Measurements from ENCODE around the gene GOSR2.

DNA sequence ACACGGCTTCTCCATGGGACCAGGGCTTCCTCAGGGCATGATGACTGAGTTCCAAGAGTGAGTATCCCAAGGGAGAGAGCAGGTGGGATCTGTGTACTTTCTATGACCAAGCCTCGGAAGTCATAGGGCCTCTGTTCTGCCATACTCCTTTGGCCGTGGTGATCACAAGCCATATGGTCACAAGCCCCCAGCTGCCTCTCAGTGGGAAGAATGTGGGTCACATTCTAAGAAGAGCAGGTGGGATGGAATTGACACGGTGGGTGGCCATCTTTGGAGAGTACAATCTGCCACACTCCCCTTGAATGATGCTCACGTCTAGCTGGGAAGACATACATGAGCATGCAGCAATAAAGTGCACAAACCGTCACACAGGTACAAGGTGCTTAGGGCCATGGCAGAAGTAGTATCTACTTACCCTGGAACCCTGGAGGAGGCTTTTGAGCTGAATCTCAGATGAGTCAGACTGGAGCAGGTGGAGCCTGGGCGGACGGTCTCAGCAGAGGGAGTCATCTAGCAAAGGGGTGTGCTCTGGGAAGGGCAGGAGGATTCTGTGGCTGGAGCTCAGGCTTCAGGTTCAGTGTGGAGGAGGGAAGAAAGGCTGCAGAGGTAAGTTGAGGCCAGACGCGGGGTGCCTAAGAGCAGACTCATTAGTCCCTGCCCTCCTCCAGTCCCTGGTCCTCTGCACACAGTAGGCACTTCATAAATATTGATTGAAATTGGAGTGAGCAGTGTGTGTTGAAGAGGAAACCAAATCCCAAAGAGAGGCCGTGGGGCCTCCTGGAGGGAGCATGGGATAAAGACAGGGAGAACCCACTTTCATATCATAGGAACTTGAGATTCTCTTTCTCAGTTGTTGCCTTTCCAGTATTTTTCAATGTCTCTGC lies 26.6 kb downstream of the GOSR2 start:
- TF ChIP-seq SMC3 (IDR thresholded peaks at IDR 0.05; ENCODE audit: low read depth, low read length) (no peak), NRF1 (IDR thresholded peaks at IDR 0.05; ENCODE audit: low read depth, low read length) (no peak), GATA2 (CRISPR knock-in tag; IDR thresholded peaks at IDR 0.05) (no peak), EP300 (IDR thresholded peaks at IDR 0.05; ENCODE audit: borderline replicate concordance in 1 of 2, low read depth in 1 of 2, low read length in 1 of 2) (no peak), RCOR1 (IDR thresholded peaks at IDR 0.05; ENCODE audit: low read length) (no peak), EZH2phosphoT487 (IDR thresholded peaks at IDR 0.05; ENCODE audit: borderline replicate concordance, low read depth) (no peak), CHD2 (IDR thresholded peaks at IDR 0.05; ENCODE audit: low read length, partially characterized antibody) (no peak), RAD21 (IDR thresholded peaks at IDR 0.05; ENCODE audit: low read length) (no peak), POLR2AphosphoS5 (IDR thresholded peaks at IDR 0.05; ENCODE audit: low read depth, low read length) (no peak), NFIC (IDR thresholded peaks at IDR 0.05; ENCODE audit: borderline replicate concordance) (no peak)
- TF ChIP-seq, protein P1, sequence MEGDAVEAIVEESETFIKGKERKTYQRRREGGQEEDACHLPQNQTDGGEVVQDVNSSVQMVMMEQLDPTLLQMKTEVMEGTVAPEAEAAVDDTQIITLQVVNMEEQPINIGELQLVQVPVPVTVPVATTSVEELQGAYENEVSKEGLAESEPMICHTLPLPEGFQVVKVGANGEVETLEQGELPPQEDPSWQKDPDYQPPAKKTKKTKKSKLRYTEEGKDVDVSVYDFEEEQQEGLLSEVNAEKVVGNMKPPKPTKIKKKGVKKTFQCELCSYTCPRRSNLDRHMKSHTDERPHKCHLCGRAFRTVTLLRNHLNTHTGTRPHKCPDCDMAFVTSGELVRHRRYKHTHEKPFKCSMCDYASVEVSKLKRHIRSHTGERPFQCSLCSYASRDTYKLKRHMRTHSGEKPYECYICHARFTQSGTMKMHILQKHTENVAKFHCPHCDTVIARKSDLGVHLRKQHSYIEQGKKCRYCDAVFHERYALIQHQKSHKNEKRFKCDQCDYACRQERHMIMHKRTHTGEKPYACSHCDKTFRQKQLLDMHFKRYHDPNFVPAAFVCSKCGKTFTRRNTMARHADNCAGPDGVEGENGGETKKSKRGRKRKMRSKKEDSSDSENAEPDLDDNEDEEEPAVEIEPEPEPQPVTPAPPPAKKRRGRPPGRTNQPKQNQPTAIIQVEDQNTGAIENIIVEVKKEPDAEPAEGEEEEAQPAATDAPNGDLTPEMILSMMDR (IDR thresholded peaks at IDR 0.05), result no peak
